ENCODE results near the gene PCSK5.

The PCSK5 gene

GRCh38 chr9:76166526-76166925 is 276.1 kb downstream of the PCSK5 start:
- no peak for DNase-seq
- Histone ChIP-seq H3K4ac (ENCODE audit: low read depth in 1 of 2, low read length in 2 of 2) (no peak overlapping the region), H2AK5ac (ENCODE audit: low read length, severe bottlenecking) (no peak overlapping the region), H3K18ac (ENCODE audit: low read depth in 1 of 2, low read length in 2 of 2) (no peak overlapping the region), H4K91ac (ENCODE audit: low read length) (no peak overlapping the region), H2BK15ac (ENCODE audit: low read depth, poor library complexity, severe bottlenecking) (no peak overlapping the region), H3K9me3 (ENCODE audit: control insufficient read depth, low read length) (no peaks in the 10 kb centered on the region), H3K4me2 (ENCODE audit: low read length, poor library complexity, severe bottlenecking) (no peak overlapping the region), H3K14ac (ENCODE audit: low read length in 2 of 2) (no peak overlapping the region), H2BK5ac (ENCODE audit: low read depth, low read length, poor library complexity, severe bottlenecking) (no peak overlapping the region), H3K23ac (ENCODE audit: low read length in 2 of 2) (no peak overlapping the region), H3K36me3 (ENCODE audit: control insufficient read depth in 1 of 2, insufficient read depth in 2 of 2, low read depth in 1 of 2, low read length in 2 of 2) (no peaks in the 10 kb centered on the region), H3K9ac (ENCODE audit: low read length) (no peak overlapping the region), H3K4me3 (ENCODE audit: insufficient read depth in 1 of 2, low read depth in 1 of 2, low read length in 2 of 2) (no peak overlapping the region), H2BK120ac (ENCODE audit: low read depth, low read length) (no peak overlapping the region), H2AFZ (ENCODE audit: low read depth, low read length) (no peak overlapping the region), H4K8ac (ENCODE audit: low read length) (no peak overlapping the region), H3K79me1 (replicated peaks; ENCODE audit: low read length, poor library complexity, severe bottlenecking) (no peaks in the 10 kb centered on the region), H3K27ac (ENCODE audit: low read length, poor library complexity, severe bottlenecking) (no peak overlapping the region), H2BK12ac (ENCODE audit: low read length in 2 of 2) (no peak overlapping the region), H3K4me1 (ENCODE audit: control insufficient read depth, insufficient read depth, low read depth, low read length) (peaks cover 11% of the 10 kb centered on the region), H3K27me3 (ENCODE audit: control insufficient read depth in 1 of 2, insufficient read depth in 1 of 2, low read length in 2 of 2) (no peaks in the 10 kb centered on the region)
- whole genome bisulfite sequencing: 60% methylated on average over 2 of the region's 2 CpGs

- DNase-seq: no peak
- Histone ChIP-seq H3K9me3 (ENCODE audit: control insufficient read depth, low read length) (no peaks in the 10 kb centered on the region), H2AFZ (ENCODE audit: low read depth, low read length) (no peak overlapping the region), H3K4me2 (ENCODE audit: low read length, poor library complexity, severe bottlenecking) (no peak overlapping the region), H2BK15ac (ENCODE audit: low read depth, poor library complexity, severe bottlenecking) (no peak overlapping the region), H2AK5ac (ENCODE audit: low read length, severe bottlenecking) (no peak overlapping the region), H3K23ac (ENCODE audit: low read length in 2 of 2) (no peak overlapping the region), H3K4me3 (ENCODE audit: insufficient read depth in 1 of 2, low read depth in 1 of 2, low read length in 2 of 2) (no peak overlapping the region), H4K91ac (ENCODE audit: low read length) (no peak overlapping the region), H2BK5ac (ENCODE audit: low read depth, low read length, poor library complexity, severe bottlenecking) (no peak overlapping the region), H3K14ac (ENCODE audit: low read length in 2 of 2) (no peak overlapping the region), H3K27ac (ENCODE audit: low read length, poor library complexity, severe bottlenecking) (no peak overlapping the region), H3K27me3 (ENCODE audit: control insufficient read depth in 1 of 2, insufficient read depth in 1 of 2, low read length in 2 of 2) (no peaks in the 10 kb centered on the region), H3K4me1 (ENCODE audit: control insufficient read depth, insufficient read depth, low read depth, low read length) (peaks cover 4% of the 10 kb centered on the region), H2BK120ac (ENCODE audit: low read depth, low read length) (no peak overlapping the region), H3K18ac (ENCODE audit: low read depth in 1 of 2, low read length in 2 of 2) (no peak overlapping the region), H2BK12ac (ENCODE audit: low read length in 2 of 2) (no peak overlapping the region), H3K9ac (ENCODE audit: low read length) (no peak overlapping the region), H3K36me3 (ENCODE audit: control insufficient read depth in 1 of 2, insufficient read depth in 2 of 2, low read depth in 1 of 2, low read length in 2 of 2) (no peaks in the 10 kb centered on the region), H3K4ac (ENCODE audit: low read depth in 1 of 2, low read length in 2 of 2) (no peak overlapping the region), H4K8ac (ENCODE audit: low read length) (no peak overlapping the region), H3K79me1 (replicated peaks; ENCODE audit: low read length, poor library complexity, severe bottlenecking) (no peaks in the 10 kb centered on the region)
- no CpG with 5 or more reads among the region's 1 CpG for WGBS
These were observed 285.7 kb downstream of the PCSK5 start for GRCh38 chr9:76176171-76176570.

- WGBS: 98% methylated on average over 5 of the region's 5 CpGs
- no peak for DNase-seq
- Histone ChIP-seq H3K79me1 (replicated peaks; ENCODE audit: low read length, poor library complexity, severe bottlenecking) (no peaks in the 10 kb centered on the region), H4K91ac (ENCODE audit: low read length) (no peak overlapping the region), H2BK5ac (ENCODE audit: low read depth, low read length, poor library complexity, severe bottlenecking) (no peak overlapping the region), H3K4me1 (ENCODE audit: control insufficient read depth, insufficient read depth, low read depth, low read length) (peaks cover 8% of the 10 kb centered on the region), H3K9ac (ENCODE audit: low read length) (no peak overlapping the region), H2BK12ac (ENCODE audit: low read length in 2 of 2) (no peak overlapping the region), H3K23ac (ENCODE audit: low read length in 2 of 2) (no peak overlapping the region), H3K4ac (ENCODE audit: low read depth in 1 of 2, low read length in 2 of 2) (no peak overlapping the region), H2BK15ac (ENCODE audit: low read depth, poor library complexity, severe bottlenecking) (no peak overlapping the region), H3K14ac (ENCODE audit: low read length in 2 of 2) (no peak overlapping the region), H2AK5ac (ENCODE audit: low read length, severe bottlenecking) (no peak overlapping the region), H2BK120ac (ENCODE audit: low read depth, low read length) (no peak overlapping the region), H3K27me3 (ENCODE audit: control insufficient read depth in 1 of 2, insufficient read depth in 1 of 2, low read length in 2 of 2) (no peaks in the 10 kb centered on the region), H3K9me3 (ENCODE audit: control insufficient read depth, low read length) (no peaks in the 10 kb centered on the region), H3K18ac (ENCODE audit: low read depth in 1 of 2, low read length in 2 of 2) (no peak overlapping the region), H3K36me3 (ENCODE audit: control insufficient read depth in 1 of 2, insufficient read depth in 2 of 2, low read depth in 1 of 2, low read length in 2 of 2) (no peaks in the 10 kb centered on the region), H4K8ac (ENCODE audit: low read length) (no peak overlapping the region), H3K4me2 (ENCODE audit: low read length, poor library complexity, severe bottlenecking) (no peak overlapping the region), H2AFZ (ENCODE audit: low read depth, low read length) (no peak overlapping the region), H3K27ac (ENCODE audit: low read length, poor library complexity, severe bottlenecking) (no peak overlapping the region), H3K4me3 (ENCODE audit: insufficient read depth in 1 of 2, low read depth in 1 of 2, low read length in 2 of 2) (no peak overlapping the region)
These were observed 287.5 kb downstream of the PCSK5 start for GRCh38 chr9:76177931-76178330.

- H2AFZ ChIP-seq (ENCODE audit: low read depth, low read length): no peak overlapping the region
- peak overlapping the region; percentile 6 to 7 for H2BK12ac ChIP-seq (ENCODE audit: low read length in 2 of 2)
These were observed 290.1 kb downstream of the PCSK5 start for GRCh38 chr9:76180541-76180940.

More at GRCh38 chr9:76180541-76180940, 290.1 kb downstream of the PCSK5 start:
- Histone ChIP-seq H3K4me1 (ENCODE audit: control insufficient read depth, insufficient read depth, low read depth, low read length) (peaks cover 8% of the 10 kb centered on the region), H3K18ac (ENCODE audit: low read depth in 1 of 2, low read length in 2 of 2) (peak overlapping the region in 1 of 2 experiments; percentile 74), H3K27ac (ENCODE audit: low read length, poor library complexity, severe bottlenecking) (peak overlapping the region; percentile 2), H3K9ac (ENCODE audit: low read length) (no peak overlapping the region), H2BK5ac (ENCODE audit: low read depth, low read length, poor library complexity, severe bottlenecking) (no peak overlapping the region), H4K91ac (ENCODE audit: low read length) (peak overlapping the region; percentile 12), H4K8ac (ENCODE audit: low read length) (no peak overlapping the region), H2BK15ac (ENCODE audit: low read depth, poor library complexity, severe bottlenecking) (no peak overlapping the region), H3K23ac (ENCODE audit: low read length in 2 of 2) (no peak overlapping the region), H3K4me2 (ENCODE audit: low read length, poor library complexity, severe bottlenecking) (no peak overlapping the region), H2AK5ac (ENCODE audit: low read length, severe bottlenecking) (no peak overlapping the region), H3K4ac (ENCODE audit: low read depth in 1 of 2, low read length in 2 of 2) (peak overlapping the region in 1 of 2 experiments; percentile 10), H2BK120ac (ENCODE audit: low read depth, low read length) (no peak overlapping the region), H3K14ac (ENCODE audit: low read length in 2 of 2) (no peak overlapping the region), H3K4me3 (ENCODE audit: insufficient read depth in 1 of 2, low read depth in 1 of 2, low read length in 2 of 2) (no peak overlapping the region), H3K79me1 (replicated peaks; ENCODE audit: low read length, poor library complexity, severe bottlenecking) (no peaks in the 10 kb centered on the region), H3K36me3 (ENCODE audit: control insufficient read depth in 1 of 2, insufficient read depth in 2 of 2, low read depth in 1 of 2, low read length in 2 of 2) (no peaks in the 10 kb centered on the region), H3K27me3 (ENCODE audit: control insufficient read depth in 1 of 2, insufficient read depth in 1 of 2, low read length in 2 of 2) (no peaks in the 10 kb centered on the region), H3K9me3 (ENCODE audit: control insufficient read depth, low read length) (no peaks in the 10 kb centered on the region)
- 17% methylated on average over 1 of the region's 3 CpGs for WGBS
- peak; percentile 81 for DNase-seq
